Endothelial cell of umbilical vein (primary cell): Measurements from ENCODE around the gene CKB. TPM values are rescaled to one million over a fixed set of nuclear protein-coding genes. Genes with fewer than 3 reads are reported as not detected.

ENCODE experiments used
- BruUV-seq: library from RNA; stranded (reverse); fragments of 400-500 nt; replicated peaks from 2 replicates; lab custom pipeline; 2021; lab: Mats Ljungman, UMichigan
- CTCF ChIA-PET: fragments of 300-600, 350-600 bp; sonication (Branson Sonifier 250); formaldehyde crosslinking; loops from one replicate; lab custom pipeline; 2021; ENCODE audit warnings: antibody characterized with exemption, inconsistent platforms; lab: Charles Lee
- POLR2A ChIA-PET: fragments of 300-600, 350-600 bp; sonication (Branson Sonifier 250); formaldehyde crosslinking; loops from one replicate; lab custom pipeline; 2021; ENCODE audit warnings: antibody characterized with exemption, inconsistent platforms; lab: Charles Lee
- DNase-seq: peaks from one replicate; pipeline ENCODE4 v3.0.0-alpha.2; 2011; ENCODE audit warnings: low read depth, low spot score
- FAIRE-seq: peaks from 2 replicates; lab custom pipeline; 2011; peaks lifted over from hg19 to GRCh38; lab: Jason Lieb, UNC
- H2AFZ ChIP-seq: 2 replicates; pipeline ENCODE4 v1.6.0; 2012; ENCODE audit warnings: low read depth, low read length, control low read depth, inconsistent platforms
- H3K27ac ChIP-seq: 2 replicates; pipeline ENCODE4 v1.5.1; 2011; ENCODE audit warnings: low read depth, mild to moderate bottlenecking, control low read depth, low read length, moderate library complexity; ENCODE audit not compliant: insufficient read depth
- H3K27me3 ChIP-seq, 2 experiments: 2 replicates each; pipeline versions ENCODE4 v1.6.0 to v1.6.1; 2011; ENCODE audit warnings: low read length in 2 of 2, mixed read lengths in 1 of 2; ENCODE audit not compliant: control insufficient read depth in 2 of 2, insufficient read depth in 2 of 2
- H3K36me3 ChIP-seq, 2 experiments: 2 replicates in 1 of 2; 3 replicates in 1 of 2; pipeline ENCODE4 v1.5.1; 2011; ENCODE audit warnings: low read length in 2 of 2, mild to moderate bottlenecking in 1 of 2, moderate library complexity in 1 of 2; ENCODE audit not compliant: control insufficient read depth in 2 of 2, insufficient read depth in 2 of 2; ENCODE audit errors: extremely low read depth in 1 of 2
- H3K4me1 ChIP-seq: 3 replicates; pipeline ENCODE4 v1.5.1; 2011; ENCODE audit warnings: mild to moderate bottlenecking, low read length; ENCODE audit not compliant: control insufficient read depth, insufficient read depth; ENCODE audit errors: extremely low read depth
- H3K4me2 ChIP-seq: 2 replicates; pipeline ENCODE4 v1.6.1; 2011; ENCODE audit warnings: low read length, control low read depth, mixed read lengths; ENCODE audit not compliant: insufficient read depth
- H3K4me3 ChIP-seq, 3 experiments: fragments of 200-600 bp in 1 of 3; sonication (generic), shearing (Covaris generic) in 1 of 3; replicated peaks in 1 of 3; 2 replicates each; pipeline ENCODE4 v1.5.1; 2011 to 2016; ENCODE audit warnings: control low read depth in 3 of 3, low read length in 3 of 3, mild to moderate bottlenecking in 2 of 3, inconsistent platforms in 1 of 3, low read depth in 1 of 3, moderate library complexity in 1 of 3; ENCODE audit not compliant: insufficient read depth in 1 of 3
- H3K79me2 ChIP-seq: 2 replicates; pipeline ENCODE4 v1.6.0; 2012; ENCODE audit warnings: low read length, inconsistent platforms; ENCODE audit not compliant: control insufficient read depth, insufficient read depth
- H3K9ac ChIP-seq: replicated peaks from 2 replicates; pipeline ENCODE3; 2011; ENCODE audit warnings: low read length, control low read depth; ENCODE audit not compliant: insufficient read depth; ENCODE audit errors: extremely low read depth
- H3K9me1 ChIP-seq: replicated peaks from 3 replicates; pipeline ENCODE4 v1.6.0; 2011; ENCODE audit warnings: mild to moderate bottlenecking, low read length; ENCODE audit not compliant: control insufficient read depth, insufficient read depth; ENCODE audit errors: extremely low read depth
- H3K9me3 ChIP-seq: replicated peaks from 2 replicates; pipeline ENCODE4 v1.5.1; 2012; ENCODE audit warnings: low read length, inconsistent platforms; ENCODE audit not compliant: control insufficient read depth, insufficient read depth
- H4K20me1 ChIP-seq: replicated peaks from 2 replicates; pipeline ENCODE3; 2011; ENCODE audit warnings: mild to moderate bottlenecking, low read length; ENCODE audit not compliant: control insufficient read depth, insufficient read depth; ENCODE audit errors: extremely low read depth
- CTCF ChIP-seq, 2 donors: IDR thresholded peaks; 1 replicate in 1 of 2; 2 replicates in 1 of 2; pipeline ENCODE4 v1.5.1; 2011; ENCODE audit warnings: low read length in 2 of 2, mild to moderate bottlenecking in 2 of 2, moderate library complexity in 2 of 2, control low read depth in 1 of 2, inconsistent platforms in 1 of 2, low read depth in 1 of 2; ENCODE audit not compliant: insufficient read depth in 1 of 2; ENCODE audit errors: extremely low read depth in 1 of 2
- EZH2 ChIP-seq: IDR thresholded peaks from 2 replicates; pipeline ENCODE4 v1.6.1; 2012; ENCODE audit warnings: borderline replicate concordance, low read depth, mild to moderate bottlenecking, moderate library complexity, low read length, inconsistent platforms; ENCODE audit not compliant: severe bottlenecking
- FOS ChIP-seq: IDR thresholded peaks from 2 replicates; pipeline ENCODE4 v1.6.1; 2011; ENCODE audit warnings: mild to moderate bottlenecking, low read length, moderate library complexity, borderline replicate concordance; ENCODE audit not compliant: insufficient read depth
- GATA2 ChIP-seq: IDR thresholded peaks from 2 replicates; pipeline ENCODE4 v1.7.0; 2011; ENCODE audit warnings: low read depth, mild to moderate bottlenecking, moderate library complexity, mixed read lengths, low read length; ENCODE audit not compliant: insufficient read length, insufficient read depth
- JUN ChIP-seq: IDR thresholded peaks from 2 replicates; pipeline ENCODE4 v1.6.1; 2011; ENCODE audit warnings: borderline replicate concordance, low read depth; ENCODE audit not compliant: insufficient read length, insufficient read depth
- MAX ChIP-seq: IDR thresholded peaks from 2 replicates; pipeline ENCODE4 v1.6.1; 2011; ENCODE audit not compliant: insufficient read depth, insufficient read length
- MYC ChIP-seq: IDR thresholded peaks from one replicate; pipeline ENCODE4 v1.6.1; 2011; ENCODE audit warnings: mild to moderate bottlenecking, low read depth, low read length
- POLR2A ChIP-seq: IDR thresholded peaks from 2 replicates; pipeline ENCODE4 v1.6.1; 2012; ENCODE audit warnings: low read depth, mild to moderate bottlenecking, control low read depth, low read length
- POLR2AphosphoS5 ChIP-seq: IDR thresholded peaks from 2 replicates; pipeline ENCODE4 v1.6.1; 2012; ENCODE audit warnings: low read depth, mild to moderate bottlenecking, control low read depth, low read length, moderate library complexity; ENCODE audit not compliant: insufficient read depth
- dilution Hi-C: fragments of 300-500 bp; cut with MboI; formaldehyde crosslinking; loops from one replicate; pipeline ENCODE4 v1.15.0; 2019; ENCODE audit warnings: low sequenced_read_pairs; ENCODE audit not compliant: extremely low pct_ligation_motif_present
- intact Hi-C: fragments of 100-400 bp; cut with micrococcal nuclease; formaldehyde crosslinking; loops from one replicate; pipeline ENCODE4 v1.10.0; 2022
- polyA plus RNA-seq, 4 experiments: library from polyadenylated mRNA; depleted of rRNA in 3 of 4; stranded (reverse) in 3 of 4; unstranded in 1 of 4; fragments of >200 nt; gene quantifications; 2 replicates each; pipeline versions ENCODE4 v1.2.1 to v1.2.3, GENCODE V29; 2011 to 2012; ENCODE audit warnings: missing spikeins in 1 of 4
- total RNA-seq: library from RNA; stranded (reverse); gene quantifications from 2 replicates; pipeline ENCODE4 v1.2.3, GENCODE V29; 2021

CKB gene
- total and polyA plus RNA-seq, 2 donors (not counting 3 experiments of a cell fraction or from before 2014, with no cell fraction given): 4.0 to 6.9 TPM

DNA sequence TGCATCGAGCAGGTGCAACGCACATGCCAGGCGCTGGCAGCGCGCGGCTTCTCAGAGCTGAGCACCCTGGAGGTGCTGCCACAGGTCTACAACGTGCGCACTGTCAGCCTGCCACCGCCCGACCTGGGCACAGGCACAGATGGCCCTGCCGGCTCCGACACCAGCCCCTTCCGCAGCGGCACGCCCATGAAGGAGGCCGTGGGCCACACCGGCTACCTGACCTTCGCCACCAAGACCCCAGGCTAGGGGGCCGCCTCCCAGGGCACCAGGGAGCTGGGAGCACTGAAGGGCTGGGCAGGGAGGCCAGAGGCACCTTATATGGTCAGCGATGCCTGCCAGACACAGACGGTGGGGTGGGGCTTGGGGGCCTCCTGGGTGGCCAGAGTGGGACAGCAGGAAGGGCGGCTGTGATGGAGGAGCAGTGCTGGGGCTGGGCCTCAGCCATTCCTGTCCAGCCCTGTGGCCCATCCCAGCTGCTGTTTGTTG, 12.0 kb upstream of the CKB start:
- no peak for TF ChIP-seq MYC
- TF ChIP-seq MAX: no peak
- no peak for TF ChIP-seq GATA2
- TF ChIP-seq JUN: no peak
- TF ChIP-seq POLR2AphosphoS5: no peak
- no peak for TF ChIP-seq FOS
- TF ChIP-seq EZH2: no peak
- no peak for TF ChIP-seq CTCF (IDR thresholded peaks at IDR 0.05; ENCODE audit: extremely low read depth in 1 of 2, insufficient read depth in 1 of 2, low read depth in 1 of 2, low read length in 2 of 2)
- no peak for TF ChIP-seq POLR2A
- Histone ChIP-seq H2AFZ (no peak overlapping the region), H3K4me2 (no peak overlapping the region), H3K4me3 (no peak overlapping the region), H3K27me3 (no peaks in the 10 kb centered on the region), H3K4me1 (peaks cover 3% of the 10 kb centered on the region), H3K9me3 (no peaks in the 10 kb centered on the region), H3K9ac (no peak overlapping the region), H3K79me2 (peaks cover 17% of the 10 kb centered on the region), H4K20me1 (no peaks in the 10 kb centered on the region), H3K27ac (no peak overlapping the region), H3K36me3 (peaks cover 0 to 2% of the 10 kb centered on the region in 2 experiments), H3K9me1 (no peaks in the 10 kb centered on the region)
- ChIA-PET POLR2A (no interaction called here), CTCF (interaction anchor here (1.4 to 5.5 kb wide), 2 partner anchors 13 to 16 kb away, joined by 4 to 33 read pairs; no protein-coding TSS in a partner anchor)
- FAIRE-seq: no peak
- BruUV-seq: no TSS peak
- dilution Hi-C loops: no loop called here
- intact Hi-C loops: no loop called here
- no peak for DNase-seq
